Stimulated activated effector memory CD8-positive, alpha-beta T cell treated with anti-CD3 and anti-CD28 coated beads, Interleukin-12 subunit alpha, Interleukin-12 subunit beta, amount 100 ng/mL, for 72 hours (primary cell): ENCODE measurements around the gene DVL2.

Experiments
- ATAC-seq: fragments of 150-1000 bp; cut with Tn5 transposase; 2 replicates; pipeline ENCODE4 v1.10.0; 2021
- DNase-seq, 2 donors: peaks; one replicate each; pipeline ENCODE4 v3.0.0; 2021 to 2022; ENCODE audit warnings: low spot score in 2 of 2
- H3K27ac Mint-ChIP-seq: one replicate; pipeline ENCODE4 v1.8.0; 2022; ENCODE audit warnings: mild to moderate bottlenecking, mixed read lengths
- H3K36me3 Mint-ChIP-seq: one replicate; pipeline ENCODE4 v1.8.0; 2022; ENCODE audit warnings: mild to moderate bottlenecking, mixed read lengths
- H3K4me1 Mint-ChIP-seq: one replicate; pipeline ENCODE4 v1.8.0; 2022; ENCODE audit warnings: mixed read lengths
- H3K4me3 Mint-ChIP-seq: one replicate; pipeline ENCODE4 v1.8.0; 2022; ENCODE audit warnings: mild to moderate bottlenecking, mixed read lengths
- H3K9me3 Mint-ChIP-seq: one replicate; pipeline ENCODE4 v1.8.0; 2022; ENCODE audit warnings: mixed read lengths

DVL2 gene

DNA sequence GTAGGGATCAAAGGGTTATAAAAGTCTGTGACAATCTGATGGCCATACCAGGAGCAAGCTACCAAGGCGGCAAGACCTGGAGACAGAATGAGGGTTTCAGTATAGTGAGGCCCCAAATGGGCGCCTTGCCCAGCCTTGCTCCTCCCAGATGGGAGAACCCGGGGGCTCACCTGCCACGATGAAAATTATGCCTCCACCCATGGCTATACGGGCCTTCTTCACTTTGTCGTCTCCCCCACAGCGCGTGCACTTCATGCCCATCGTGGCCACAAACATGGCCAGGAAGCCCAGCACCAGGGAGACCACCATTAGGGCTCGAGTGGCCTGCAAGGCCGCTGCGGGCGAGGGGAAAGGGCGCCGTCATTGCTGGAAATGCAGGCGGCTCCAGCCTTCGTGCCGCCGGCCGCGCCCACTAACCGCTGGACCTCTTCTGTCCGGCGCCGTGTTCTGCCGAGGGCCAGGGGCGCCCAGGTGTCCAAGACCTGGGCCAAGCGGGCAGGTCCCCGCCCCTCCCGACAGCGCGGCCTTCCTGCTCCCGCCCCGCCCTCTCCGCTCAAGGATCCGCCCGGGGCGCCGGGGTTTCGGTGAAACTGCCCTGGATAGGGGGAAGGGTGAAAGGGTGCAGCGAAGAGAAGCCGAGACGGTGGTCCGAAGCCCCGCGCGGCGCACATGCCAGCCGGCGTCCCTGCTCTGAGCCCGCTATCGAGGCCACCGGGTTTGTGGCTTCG, 26.5 kb upstream of the DVL2 start:
- Mint-ChIP-seq H3K9me3 (no peaks in the 10 kb centered on the region), H3K4me3 (peak overlapping the region; percentile 75), H3K36me3 (peaks cover 60% of the 10 kb centered on the region), H3K27ac (peak overlapping the region; percentile 50), H3K4me1 (peaks cover 35% of the 10 kb centered on the region)
- ATAC-seq (peak; percentile 46), DNase-seq (no peak)

DNA sequence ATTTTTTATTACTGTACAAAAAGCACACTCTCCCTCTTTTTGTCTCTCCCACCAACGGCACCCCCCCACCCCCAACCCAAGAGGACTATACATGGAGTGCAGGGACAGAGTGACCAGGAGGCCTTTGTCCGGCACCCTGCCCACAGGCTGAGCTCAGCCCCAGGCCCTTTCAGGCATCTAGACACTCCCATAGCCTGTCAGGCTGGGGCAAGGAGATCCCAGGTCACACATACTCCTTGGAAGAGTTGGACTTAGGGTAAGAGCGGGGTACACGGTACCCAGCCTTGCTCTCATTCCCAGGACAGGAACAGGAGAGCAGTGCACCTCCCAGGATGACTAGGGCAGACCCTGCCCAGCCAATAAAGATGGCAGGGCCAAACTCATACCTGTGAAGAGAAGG, 25.8 kb upstream of the DVL2 start:
- Mint-ChIP-seq H3K36me3 (peaks cover 63% of the 10 kb centered on the region), H3K9me3 (no peaks in the 10 kb centered on the region), H3K27ac (no peak overlapping the region), H3K4me1 (peaks cover 35% of the 10 kb centered on the region), H3K4me3 (peak overlapping the region; percentile 75)
- no peak for ATAC-seq
- no peak for DNase-seq

DNA sequence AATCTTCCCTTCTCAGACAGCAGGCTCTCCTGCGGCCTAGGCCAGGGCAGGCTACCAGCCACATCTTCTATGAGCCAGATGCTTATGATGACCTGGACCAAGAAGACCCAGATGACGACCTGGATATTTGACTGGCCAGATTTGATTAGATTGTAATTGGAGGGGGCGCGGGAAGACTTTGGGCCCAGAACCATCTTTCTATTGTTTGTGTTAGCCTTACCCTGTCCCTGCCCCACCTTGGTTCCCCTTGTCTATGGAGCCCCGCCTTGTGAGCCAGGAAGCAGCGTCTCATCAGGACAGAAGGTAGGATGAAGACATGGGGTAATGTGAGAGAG, 25.2 kb upstream of the DVL2 start:
- ATAC-seq = no peak
- no peak overlapping the region for H3K4me3 Mint-ChIP-seq
- DNase-seq = no peak
- peaks cover 67% of the 10 kb centered on the region for H3K36me3 Mint-ChIP-seq
- peak overlapping the region; percentile 40 for H3K27ac Mint-ChIP-seq
- no peaks in the 10 kb centered on the region for H3K9me3 Mint-ChIP-seq
- peaks cover 35% of the 10 kb centered on the region for H3K4me1 Mint-ChIP-seq

DNA sequence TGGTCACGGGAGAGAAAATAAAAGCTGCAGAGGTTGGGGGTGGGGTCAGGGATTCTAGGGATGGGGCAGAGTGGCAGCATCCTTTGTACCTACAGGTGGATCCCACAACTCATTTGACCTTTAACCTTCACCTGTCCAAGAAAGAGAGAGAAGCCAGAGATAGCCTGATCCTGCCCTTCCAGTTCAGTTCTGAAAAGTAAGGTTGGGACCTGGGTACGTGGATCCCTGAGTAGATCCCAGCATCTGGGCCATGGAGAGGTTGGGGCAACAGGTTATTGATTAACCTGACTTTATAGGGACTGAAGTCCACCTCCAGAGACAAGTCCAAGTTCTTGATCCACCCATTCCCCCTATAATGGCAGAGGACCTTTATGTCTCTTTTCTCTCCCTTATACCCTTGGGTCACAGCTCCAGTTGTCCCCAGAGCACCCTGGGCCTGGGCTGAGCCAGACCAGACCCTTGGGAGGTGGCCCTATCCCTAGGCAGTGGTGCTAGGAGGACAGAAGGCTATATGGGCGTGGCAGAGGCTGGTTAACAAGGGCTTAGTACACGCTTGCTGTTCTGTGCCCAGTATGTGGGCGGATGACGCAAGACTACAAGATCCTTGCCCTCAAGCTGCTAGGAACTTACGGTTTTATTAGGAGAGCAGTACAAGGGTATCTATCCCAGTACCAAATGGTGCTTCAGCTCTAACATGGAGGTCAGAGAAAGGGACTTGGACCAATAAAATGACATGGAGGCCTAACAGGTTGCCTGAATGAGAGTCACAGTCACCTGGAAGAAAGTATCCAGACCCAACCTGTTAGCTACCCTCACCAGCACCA, 24.6 kb upstream of the DVL2 start:
- DNase-seq (no peak), ATAC-seq (no peak)
- H3K9me3 Mint-ChIP-seq = no peaks in the 10 kb centered on the region
- peaks cover 32% of the 10 kb centered on the region for H3K4me1 Mint-ChIP-seq
- H3K36me3 Mint-ChIP-seq = peaks cover 73% of the 10 kb centered on the region
- peak overlapping the region; percentile 40 for H3K27ac Mint-ChIP-seq
- H3K4me3 Mint-ChIP-seq = no peak overlapping the region

DNA sequence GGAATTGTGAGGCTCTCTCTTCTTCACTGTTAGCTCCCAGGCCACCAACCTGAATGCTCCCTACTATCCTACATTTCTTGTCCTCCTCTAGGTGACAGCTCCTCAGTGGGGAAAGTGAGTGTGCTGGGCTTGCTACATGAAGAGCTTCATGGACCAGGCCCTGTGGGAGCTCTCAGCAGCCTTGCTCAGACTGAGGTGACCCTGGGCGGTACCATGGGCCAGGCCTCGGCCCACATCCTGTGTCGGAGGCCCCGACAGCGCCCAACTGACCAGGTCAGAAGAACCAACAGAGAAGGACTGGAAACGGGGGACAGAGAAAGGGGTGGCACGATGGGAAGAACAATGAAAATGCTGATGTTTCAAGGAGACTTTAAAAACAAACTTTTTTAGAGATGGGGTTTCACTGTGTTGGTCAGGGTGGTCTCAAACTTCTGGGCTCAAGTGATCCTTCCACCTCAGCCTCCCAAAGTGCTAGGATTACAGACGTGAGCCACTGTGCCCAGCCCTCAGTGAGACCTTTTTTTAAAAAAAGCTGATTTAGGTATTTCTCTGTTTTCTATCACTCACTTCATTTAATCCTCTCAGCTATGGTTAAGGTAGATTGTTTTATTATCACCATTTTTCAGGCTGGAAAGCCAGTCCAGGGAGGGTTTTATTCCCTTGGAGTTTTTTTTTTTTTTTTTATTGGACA, 22.6 kb upstream of the DVL2 start:
- H3K27ac Mint-ChIP-seq = peak overlapping the region; percentile 76
- ATAC-seq = no peak
- H3K9me3 Mint-ChIP-seq = no peaks in the 10 kb centered on the region
- H3K36me3 Mint-ChIP-seq = peaks cover 85% of the 10 kb centered on the region
- no peak overlapping the region for H3K4me3 Mint-ChIP-seq
- DNase-seq = no peak
- H3K4me1 Mint-ChIP-seq = peaks cover 29% of the 10 kb centered on the region

DNA sequence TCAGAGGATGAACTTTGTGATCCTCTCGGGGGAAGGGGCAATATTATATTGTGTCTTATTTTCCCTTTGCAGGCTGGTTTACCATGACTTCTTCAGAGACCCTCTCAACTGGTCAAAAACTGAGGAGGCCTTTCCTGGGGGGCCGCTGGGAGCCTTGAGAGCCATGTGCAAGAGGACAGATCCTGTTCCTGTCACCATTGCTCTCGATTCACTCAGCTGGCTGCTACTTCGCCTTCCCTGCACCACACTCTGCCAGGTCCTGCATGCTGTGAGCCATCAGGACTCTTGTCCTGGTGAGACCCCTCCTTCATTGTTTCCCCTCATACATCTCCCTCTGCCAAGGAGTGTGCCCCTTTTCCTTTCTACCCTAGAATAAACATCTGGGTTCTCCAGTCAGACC, 20.2 kb upstream of the DVL2 start:
- DNase-seq (no peak), ATAC-seq (no peak)
- H3K36me3 Mint-ChIP-seq = peaks cover 96% of the 10 kb centered on the region

DNA sequence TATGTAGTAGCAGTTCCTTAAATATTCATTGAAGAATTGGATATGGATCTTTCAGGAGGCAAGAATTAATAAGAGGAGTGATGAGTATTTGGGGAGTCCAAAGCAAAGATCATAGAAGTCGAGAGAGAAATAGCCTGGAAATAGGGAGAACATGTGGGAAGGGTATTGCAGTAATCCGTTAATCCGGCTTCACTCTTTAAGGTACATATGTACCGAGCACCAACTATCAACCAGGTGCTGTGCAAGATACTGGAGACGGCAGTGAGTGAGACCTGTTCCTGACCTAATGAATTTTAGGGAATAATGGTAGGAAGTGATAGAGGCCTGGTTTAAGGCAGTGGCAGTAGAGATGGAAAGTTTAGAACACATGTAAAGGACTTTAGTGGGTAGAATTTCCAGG, 18.8 kb upstream of the DVL2 start:
- Mint-ChIP-seq H3K9me3 (no peaks in the 10 kb centered on the region), H3K4me3 (peak overlapping the region; percentile 92), H3K36me3 (peaks cover 89% of the 10 kb centered on the region), H3K27ac (peak overlapping the region; percentile 100), H3K4me1 (peaks cover 51% of the 10 kb centered on the region)
- no peak for DNase-seq
- ATAC-seq = no peak

More for the DNA sequence above, 20.2 kb upstream of the DVL2 start:
- H3K4me3 Mint-ChIP-seq = no peak overlapping the region
- H3K9me3 Mint-ChIP-seq = no peaks in the 10 kb centered on the region
- H3K4me1 Mint-ChIP-seq = peaks cover 38% of the 10 kb centered on the region
- no peak overlapping the region for H3K27ac Mint-ChIP-seq

DNA sequence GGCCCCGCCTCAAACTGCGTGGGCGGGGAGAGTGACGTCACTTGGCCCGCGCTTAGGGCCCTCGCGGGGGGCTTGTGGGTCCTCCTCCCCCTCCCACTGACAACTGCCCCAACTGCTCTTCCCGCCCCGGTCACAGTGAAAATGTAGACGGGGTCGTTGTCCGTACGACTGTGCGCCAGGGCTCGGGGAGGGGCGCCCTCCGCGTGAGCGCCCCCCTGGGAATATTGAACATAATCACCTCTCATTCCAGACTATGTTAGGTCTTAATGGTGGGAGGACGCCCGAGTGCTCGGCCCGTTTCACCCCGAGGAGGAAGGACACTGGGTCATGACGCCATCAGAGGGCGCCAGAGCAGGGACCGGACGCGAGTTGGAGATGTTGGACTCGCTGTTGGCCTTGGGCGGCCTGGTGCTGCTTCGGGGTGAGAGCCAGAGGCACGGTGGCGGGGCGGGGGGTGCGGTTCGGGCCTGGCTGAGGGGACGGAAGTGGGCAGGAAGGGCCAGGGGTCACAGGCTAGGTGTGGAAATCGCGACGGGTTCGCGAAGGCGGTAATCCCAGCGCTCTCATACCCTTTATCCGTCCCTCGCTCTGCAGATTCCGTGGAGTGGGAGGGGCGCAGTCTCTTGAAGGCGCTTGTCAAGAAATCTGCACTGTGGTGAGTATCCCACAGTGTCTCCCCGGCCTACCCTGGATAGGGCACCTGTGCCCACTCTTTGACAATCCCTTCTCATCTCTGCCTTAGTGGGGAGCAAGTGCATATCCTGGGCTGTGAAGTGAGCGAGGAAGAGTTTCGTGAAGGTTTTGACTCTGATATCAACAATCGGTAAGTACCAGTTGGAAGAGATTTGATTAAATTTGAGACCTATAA, 18.1 kb upstream of the DVL2 start, which contains the start of gene ELP5:
TSS of gene ELP5 (plus strand) at position 40 of the 868 bp plus-strand sequence. CDS start at position 376, 336 bp downstream.
- ATAC-seq (peak; percentile 81), DNase-seq (peak; percentile 83 to 95)
- H3K9me3 Mint-ChIP-seq = no peaks in the 10 kb centered on the region
- H3K4me1 Mint-ChIP-seq = peaks cover 51% of the 10 kb centered on the region
- H3K4me3 Mint-ChIP-seq = peak within 1 kb of the TSS; percentile 92
- H3K36me3 Mint-ChIP-seq = peaks cover 87% of the 10 kb centered on the region
- H3K27ac Mint-ChIP-seq = peak within 1 kb of the TSS; percentile 100

DNA sequence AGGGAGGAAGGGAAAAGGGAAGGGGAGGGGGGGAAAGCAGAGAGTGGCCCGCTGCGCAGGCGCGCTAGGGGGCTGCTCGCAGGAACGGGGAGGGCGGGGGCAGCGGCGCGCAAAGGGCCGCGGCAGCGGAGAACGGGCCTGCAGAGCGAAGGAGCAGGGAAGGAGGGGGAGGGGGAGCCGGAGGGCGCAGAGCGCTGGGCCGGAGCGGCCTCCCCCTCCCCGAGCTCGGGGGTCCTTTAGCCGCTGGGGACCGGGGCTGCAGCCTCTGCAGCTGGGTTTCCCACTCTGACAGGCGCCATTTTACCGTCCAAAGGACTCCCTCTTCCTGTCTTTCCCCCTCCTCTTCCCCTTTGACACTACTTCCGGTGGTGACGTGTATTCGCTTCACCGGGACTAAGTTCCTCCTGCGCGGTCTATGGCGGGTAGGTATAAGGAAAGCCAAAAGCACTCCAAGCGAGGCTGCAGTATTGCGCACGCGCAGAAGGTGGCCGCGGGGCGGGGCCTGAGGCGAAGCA, 17.4 kb upstream of the DVL2 start, which contains the start of gene CTDNEP1:
TSS of gene CTDNEP1 (minus strand) at position 74 of the 515 bp plus-strand sequence. CDS start 438 bp downstream, outside the sequence.
- H3K27ac Mint-ChIP-seq = peak within 1 kb of the TSS; percentile 100

DNA sequence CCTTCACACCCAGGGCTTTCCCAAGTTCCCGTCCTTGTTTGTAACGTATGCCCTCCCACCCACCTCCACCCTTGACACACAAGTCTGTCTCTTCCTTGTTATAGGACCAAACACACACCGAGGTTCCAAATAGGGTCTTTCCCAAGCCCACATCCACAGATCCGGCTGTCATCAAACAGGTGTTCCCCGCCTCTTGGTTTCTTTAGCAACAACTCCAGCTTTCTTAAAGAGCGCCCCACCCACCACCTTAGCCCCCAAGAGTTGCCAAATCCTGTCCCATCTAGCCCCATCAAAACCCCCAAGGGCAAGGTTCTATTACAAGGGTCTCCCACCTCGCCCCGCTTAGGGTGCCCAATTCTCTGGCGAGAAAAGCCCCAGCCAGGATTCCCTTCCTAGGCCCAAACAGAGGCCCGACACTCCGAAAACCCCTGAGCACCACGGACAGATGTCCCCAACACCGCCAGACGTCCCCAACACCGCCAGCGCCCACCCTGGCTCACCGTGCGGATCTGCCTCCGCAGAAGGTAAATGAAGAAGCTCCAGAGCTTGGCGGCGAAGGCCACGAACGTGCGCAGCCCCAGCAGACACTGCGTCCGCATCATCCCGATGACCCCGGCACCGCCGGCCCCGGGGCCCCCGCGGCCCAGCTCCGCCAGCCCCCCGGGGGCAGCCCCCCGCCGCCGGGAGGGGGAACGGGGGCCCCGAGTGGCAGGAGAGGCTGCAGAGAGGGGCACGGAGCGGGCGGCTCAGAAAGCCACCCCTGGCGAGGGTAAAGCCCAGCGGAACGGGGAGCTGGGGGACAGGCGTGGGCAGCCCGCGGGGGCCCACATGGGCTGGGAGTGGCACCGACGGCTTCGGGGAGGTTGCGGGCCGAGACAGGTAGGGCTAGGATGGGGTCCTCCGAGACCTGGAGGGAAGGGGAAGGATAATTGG, 16.6 kb upstream of the DVL2 start:
- peaks cover 52% of the 10 kb centered on the region for H3K4me1 Mint-ChIP-seq
- ATAC-seq (peak; percentile 11), DNase-seq (no peak)
- H3K27ac Mint-ChIP-seq = peak overlapping the region; percentile 100
- H3K9me3 Mint-ChIP-seq = no peaks in the 10 kb centered on the region
- peak overlapping the region; percentile 92 for H3K4me3 Mint-ChIP-seq
- peaks cover 86% of the 10 kb centered on the region for H3K36me3 Mint-ChIP-seq

More for the DNA sequence above, 17.4 kb upstream of the DVL2 start, which contains the start of gene CTDNEP1:
- H3K4me3 Mint-ChIP-seq = peak within 1 kb of the TSS; percentile 92
- H3K9me3 Mint-ChIP-seq = no peaks in the 10 kb centered on the region
- DNase-seq (peak; percentile 100), ATAC-seq (peak; percentile 97)
- H3K4me1 Mint-ChIP-seq = peaks cover 50% of the 10 kb centered on the region
- peaks cover 86% of the 10 kb centered on the region for H3K36me3 Mint-ChIP-seq

DNA sequence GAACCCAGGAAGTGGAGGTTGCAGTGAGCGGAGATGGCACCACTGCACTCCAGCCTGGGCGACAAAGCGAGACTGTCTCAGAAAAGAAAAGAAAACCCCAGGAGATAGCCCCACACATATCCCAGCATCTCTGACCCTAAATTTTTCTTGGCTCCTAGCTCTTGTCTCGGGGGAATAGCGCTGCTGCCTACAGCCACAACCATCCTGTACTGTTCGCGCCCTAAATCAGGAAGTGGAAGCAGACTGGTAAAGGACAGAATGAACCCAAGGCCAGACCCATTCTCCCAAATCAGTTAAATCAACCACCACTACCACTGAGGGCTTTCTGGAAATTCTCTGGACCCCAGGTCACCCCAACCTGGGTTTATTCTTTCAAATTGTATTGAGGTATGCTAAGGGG, 15.5 kb upstream of the DVL2 start:
- DNase-seq (no peak), ATAC-seq (no peak)
- Mint-ChIP-seq H3K4me3 (peak overlapping the region; percentile 92), H3K4me1 (peaks cover 53% of the 10 kb centered on the region), H3K36me3 (peaks cover 86% of the 10 kb centered on the region), H3K9me3 (no peaks in the 10 kb centered on the region), H3K27ac (peak overlapping the region; percentile 100)

DNA sequence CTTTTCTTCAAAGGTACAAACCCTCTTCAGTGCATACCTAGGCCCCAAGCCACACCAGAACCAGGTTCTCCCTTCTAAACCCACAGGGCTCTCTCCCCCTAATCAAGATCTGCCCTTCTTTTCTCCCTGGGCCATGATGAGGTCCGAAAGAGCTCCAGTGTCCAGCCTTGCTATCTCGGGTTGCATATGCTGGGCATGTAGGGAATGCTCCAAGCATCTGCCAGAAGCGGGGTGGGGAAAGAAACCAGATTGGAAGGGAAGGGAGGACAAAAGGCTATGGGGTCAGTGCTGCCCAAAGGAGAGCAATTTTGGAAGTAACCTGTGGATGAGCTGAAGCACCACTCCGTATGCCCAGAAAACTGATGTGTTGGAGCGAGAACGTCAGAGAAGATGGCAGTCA, 14.9 kb upstream of the DVL2 start:
- H3K36me3 Mint-ChIP-seq = peaks cover 86% of the 10 kb centered on the region
- DNase-seq = no peak
- H3K27ac Mint-ChIP-seq = peak overlapping the region; percentile 100
- no peak for ATAC-seq
- peaks cover 53% of the 10 kb centered on the region for H3K4me1 Mint-ChIP-seq
- H3K4me3 Mint-ChIP-seq = peak overlapping the region; percentile 92
- H3K9me3 Mint-ChIP-seq = no peaks in the 10 kb centered on the region

DNA sequence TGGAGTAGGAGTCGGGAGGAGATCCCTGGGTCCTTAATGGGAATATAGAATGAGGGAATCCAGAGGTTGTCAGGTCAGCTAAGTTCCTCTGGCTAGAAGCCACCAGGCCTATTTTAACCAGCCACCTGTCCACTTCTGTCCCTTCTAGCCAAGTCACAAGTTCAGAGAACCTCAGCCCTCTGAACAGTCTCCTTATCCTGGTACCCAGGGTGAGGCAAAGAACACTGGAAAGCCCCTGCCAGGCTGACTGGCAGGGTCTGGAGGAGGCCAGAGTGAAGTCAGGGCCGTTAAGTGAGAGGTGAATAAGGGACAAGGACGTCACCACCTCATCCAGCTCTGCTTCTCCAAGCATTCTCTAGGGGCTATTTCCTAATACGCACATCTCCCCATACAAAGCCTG, 14.5 kb upstream of the DVL2 start:
- peaks cover 53% of the 10 kb centered on the region for H3K4me1 Mint-ChIP-seq
- H3K27ac Mint-ChIP-seq = peak overlapping the region; percentile 100
- ATAC-seq = no peak
- H3K9me3 Mint-ChIP-seq = no peaks in the 10 kb centered on the region
- no peak for DNase-seq
- peak overlapping the region; percentile 92 for H3K4me3 Mint-ChIP-seq
- peaks cover 86% of the 10 kb centered on the region for H3K36me3 Mint-ChIP-seq
